H1 (cell line): ENCODE data around the gene CD3D. TPM values are rescaled to one million over a fixed set of nuclear protein-coding genes. Genes with fewer than 3 reads are reported as not detected.

Experiments
- CTCF ChIA-PET: fragments of 300-600 bp; sonication (Branson Sonifier 250); formaldehyde crosslinking; loops from one replicate; lab custom pipeline; 2021; ENCODE audit not compliant: partially characterized antibody; lab: Charles Lee
- POLR2A ChIA-PET: fragments of 300-600 bp; sonication (Branson Sonifier 250); formaldehyde crosslinking; loops from one replicate; lab custom pipeline; 2021; ENCODE audit warnings: inconsistent platforms; ENCODE audit not compliant: partially characterized antibody; lab: Charles Lee
- DNase-seq, 2 experiments: peaks; one replicate each; pipeline versions ENCODE4 v3.0.0 to v3.0.0-alpha.2; 2010 to 2022; ENCODE audit warnings: low spot score in 2 of 2, low read depth in 1 of 2, mixed read lengths in 1 of 2
- FAIRE-seq: peaks from 2 replicates; lab custom pipeline; 2011; peaks lifted over from hg19 to GRCh38; lab: Jason Lieb, UNC
- H2AFZ ChIP-seq: 2 replicates; pipeline ENCODE4 v1.8.1; 2012; ENCODE audit warnings: low read length, inconsistent platforms
- H2AK5ac ChIP-seq: 2 replicates; pipeline ENCODE4 v1.6.1; 2013; ENCODE audit warnings: low read depth, low read length
- H2BK120ac ChIP-seq: replicated peaks from 2 replicates; pipeline ENCODE3; 2013; ENCODE audit warnings: low read depth, low read length, inconsistent platforms
- H2BK12ac ChIP-seq: 2 replicates; pipeline ENCODE4 v1.6.1; 2013; ENCODE audit warnings: low read depth, low read length
- H2BK15ac ChIP-seq: 2 replicates; pipeline ENCODE4 v1.6.1; 2013; ENCODE audit warnings: low read length
- H2BK20ac ChIP-seq: 2 replicates; pipeline ENCODE4 v1.6.1; 2013; ENCODE audit warnings: low read length
- H2BK5ac ChIP-seq: 2 replicates; pipeline ENCODE4 v1.6.1; 2013; ENCODE audit warnings: low read depth, low read length
- H3K14ac ChIP-seq: 2 replicates; pipeline ENCODE4 v1.6.1; 2013; ENCODE audit warnings: inconsistent platforms; ENCODE audit not compliant: insufficient read length
- H3K18ac ChIP-seq: 2 replicates; pipeline ENCODE4 v1.6.1; 2013; ENCODE audit warnings: low read length; ENCODE audit errors: extremely low read depth
- H3K23ac ChIP-seq: 2 replicates; pipeline ENCODE4 v1.6.1; 2013; ENCODE audit warnings: inconsistent platforms; ENCODE audit not compliant: insufficient read length
- H3K23me2 ChIP-seq: 2 replicates; pipeline ENCODE4 v1.6.1; 2013; ENCODE audit warnings: low read depth, low read length
- H3K27ac ChIP-seq: 2 replicates; pipeline ENCODE4 v1.6.1; 2011; ENCODE audit warnings: low read depth, low read length, inconsistent platforms
- H3K27me3 ChIP-seq, 4 experiments: replicated peaks in 1 of 4; 1 replicate in 1 of 4; 2 replicates in 3 of 4; pipeline versions ENCODE4 v1.6.1 to v1.8.1; 2011 to 2013; ENCODE audit warnings: low read length in 3 of 4, mild to moderate bottlenecking in 3 of 4, inconsistent platforms in 2 of 4, mixed read lengths in 2 of 4, moderate library complexity in 1 of 4; ENCODE audit not compliant: control insufficient read depth in 3 of 4, insufficient read depth in 3 of 4; ENCODE audit errors: extremely low read depth in 1 of 4
- H3K36me3 ChIP-seq, 4 experiments: 2 replicates each; pipeline versions ENCODE4 v1.6.1 to v1.8.1; 2011 to 2013; ENCODE audit warnings: mild to moderate bottlenecking in 4 of 4, low read length in 3 of 4, moderate library complexity in 2 of 4, control low read depth in 1 of 4, inconsistent platforms in 1 of 4; ENCODE audit not compliant: insufficient read depth in 4 of 4, control insufficient read depth in 2 of 4
- H3K4ac ChIP-seq: replicated peaks from 2 replicates; pipeline ENCODE3; 2013; ENCODE audit warnings: low read length, low read depth, mixed read lengths, inconsistent platforms; ENCODE audit not compliant: insufficient read length
- H3K4me1 ChIP-seq, 4 experiments: replicated peaks in 1 of 4; 1 replicate in 1 of 4; 2 replicates in 3 of 4; pipeline versions ENCODE4 v1.6.1 to v1.8.1; 2011 to 2013; ENCODE audit warnings: low read length in 3 of 4, inconsistent platforms in 2 of 4, mixed read lengths in 1 of 4; ENCODE audit not compliant: insufficient read depth in 4 of 4, control insufficient read depth in 3 of 4
- H3K4me2 ChIP-seq, 2 experiments: 2 replicates each; pipeline versions ENCODE4 v1.6.1 to v1.8.1; 2011 to 2013; ENCODE audit warnings: low read depth in 2 of 2, low read length in 2 of 2, control low read depth in 1 of 2, inconsistent platforms in 1 of 2, mild to moderate bottlenecking in 1 of 2; ENCODE audit not compliant: insufficient read depth in 1 of 2
- H3K4me3 ChIP-seq, 4 experiments: fragments of 200-600, 300-600 bp in 1 of 4; sonication (generic), shearing (Covaris generic), sonication (Bioruptor Twin) in 1 of 4; 2 replicates each; pipeline versions ENCODE4 v1.5.1 to v1.8.1; 2011 to 2016; ENCODE audit warnings: low read length in 4 of 4, low read depth in 3 of 4, control low read depth in 2 of 4, inconsistent platforms in 2 of 4, mild to moderate bottlenecking in 2 of 4, mixed read lengths in 1 of 4, moderate library complexity in 1 of 4; ENCODE audit not compliant: insufficient read depth in 2 of 4; ENCODE audit errors: extremely low read depth in 1 of 4
- H3K56ac ChIP-seq: replicated peaks from 2 replicates; pipeline ENCODE3; 2013; ENCODE audit warnings: low read depth, mild to moderate bottlenecking, mixed read lengths, low read length, inconsistent platforms; ENCODE audit not compliant: insufficient read length
- H3K79me1 ChIP-seq: 2 replicates; pipeline ENCODE4 v1.6.1; 2013; ENCODE audit warnings: low read depth, low read length, control low read depth
- H3K79me2 ChIP-seq, 2 experiments: 2 replicates each; pipeline versions ENCODE4 v1.6.1 to v1.8.1; 2012 to 2013; ENCODE audit warnings: low read length in 2 of 2, mild to moderate bottlenecking in 2 of 2, inconsistent platforms in 1 of 2; ENCODE audit not compliant: insufficient read depth in 2 of 2, control insufficient read depth in 1 of 2
- H3K9ac ChIP-seq, 4 experiments: replicated peaks in 1 of 4; 1 replicate in 1 of 4; 2 replicates in 3 of 4; pipeline versions ENCODE4 v1.6.1 to v1.8.1; 2011 to 2013; ENCODE audit warnings: low read depth in 3 of 4, low read length in 3 of 4, control low read depth in 2 of 4, mild to moderate bottlenecking in 2 of 4, moderate library complexity in 2 of 4, inconsistent platforms in 1 of 4; ENCODE audit errors: extremely low read depth in 1 of 4
- H3K9me3 ChIP-seq, 2 experiments: 2 replicates each; pipeline versions ENCODE4 v1.6.1 to v1.8.1; 2012 to 2013; ENCODE audit warnings: mild to moderate bottlenecking in 2 of 2, moderate library complexity in 2 of 2, control low read depth in 1 of 2, inconsistent platforms in 1 of 2, low read depth in 1 of 2, low read length in 1 of 2, mixed read lengths in 1 of 2; ENCODE audit not compliant: insufficient read depth in 2 of 2
- H4K20me1 ChIP-seq, 2 experiments: replicated peaks in 1 of 2; 2 replicates each; pipeline versions ENCODE3 to v1.8.1; 2011 to 2013; ENCODE audit warnings: inconsistent platforms in 2 of 2, low read length in 2 of 2, mild to moderate bottlenecking in 1 of 2; ENCODE audit not compliant: insufficient read depth in 2 of 2, control insufficient read depth in 1 of 2
- H4K5ac ChIP-seq: 2 replicates; pipeline ENCODE4 v1.6.1; 2013; ENCODE audit warnings: low read length, low read depth, mixed read lengths, inconsistent platforms; ENCODE audit not compliant: insufficient read length
- H4K8ac ChIP-seq: 2 replicates; pipeline ENCODE4 v1.8.0; 2013; ENCODE audit warnings: mild to moderate bottlenecking, moderate library complexity, low read length, inconsistent platforms; ENCODE audit not compliant: insufficient read depth; ENCODE audit errors: extremely low read depth
- H4K91ac ChIP-seq: replicated peaks from 2 replicates; pipeline ENCODE3; 2013; ENCODE audit warnings: low read length, mixed read lengths, inconsistent platforms; ENCODE audit not compliant: insufficient read length
- ASH2L ChIP-seq: fragments of 200-600, 300-600 bp; sonication (generic); IDR thresholded peaks from one replicate; pipeline ENCODE4 v1.7.1; 2017; ENCODE audit warnings: low read length
- BCL11A ChIP-seq, 2 experiments: IDR thresholded peaks; one replicate each; pipeline ENCODE4 v1.6.1; 2011; ENCODE audit warnings: low read depth in 2 of 2, low read length in 2 of 2, mild to moderate bottlenecking in 2 of 2
- E2F6 ChIP-seq: IDR thresholded peaks from 2 replicates; pipeline ENCODE4 v1.6.1; 2012; ENCODE audit warnings: inconsistent platforms
- GABPA ChIP-seq: IDR thresholded peaks from 2 replicates; pipeline ENCODE4 v1.6.1; 2011; ENCODE audit warnings: mild to moderate bottlenecking, low read length, moderate library complexity, borderline replicate concordance; ENCODE audit not compliant: insufficient read depth
- KDM5A ChIP-seq: fragments of 200-600 bp; IDR thresholded peaks from 2 replicates; pipeline ENCODE4 v1.7.1; 2012; ENCODE audit warnings: mild to moderate bottlenecking, low read length, inconsistent platforms, mixed read lengths
- USF2 ChIP-seq: IDR thresholded peaks from 2 replicates; pipeline ENCODE4 v1.6.1; 2011; ENCODE audit warnings: low read length, improper control_type of control experiment
- WGBS, 2 experiments: shearing (Covaris generic) in 1 of 2; methylation state at CpG; one replicate each; pipeline versions ENCODE4 v1.1.6 to v1.1.7; 2013 to 2015; ENCODE audit warnings: low lambda C conversion rate in 2 of 2, mixed read lengths in 2 of 2, inconsistent platforms in 1 of 2, low coverage in 1 of 2, missing lambda C conversion rate in 1 of 2; ENCODE audit not compliant: insufficient replicate concordance in 2 of 2, insufficient coverage in 1 of 2, insufficient read length in 1 of 2; ENCODE audit errors: extremely low coverage in 1 of 2, missing lambda C conversion rate in 1 of 2; 5-methylcytosine and 5-hydroxymethylcytosine counted together
- polyA plus RNA-seq, 7 experiments: library from polyadenylated mRNA; depleted of rRNA in 3 of 7; stranded (reverse) in 5 of 7; unstranded in 2 of 7; fragments of >200 nt in 5 of 7; fragments of 200-250 nt in 2 of 7; gene quantifications; 1 replicate in 5 of 7; 2 replicates in 1 of 7; 4 replicates in 1 of 7; pipeline versions ENCODE4 v1.2.1 to v1.2.3, GENCODE V29; 2011 to 2013; ENCODE audit warnings: missing spikeins in 2 of 7, mixed read lengths in 2 of 7
- total RNA-seq: library from RNA; stranded (reverse); fragmentation: NEBNext Ultra II Directional; extraction: Animal tissue kit (Norgen Biotek cat#: 25700); gene quantifications from 2 replicates; pipeline ENCODE4 v1.2.1, GENCODE V29; 2021

CD3D gene
- total and polyA plus RNA-seq, 2 of the 8 experiments (the other 6 are each of a cell fraction or from before 2014, with no cell fraction given): not detected

- Histone ChIP-seq H3K27ac (no peak overlapping the region), H2BK5ac (no peak overlapping the region), H3K4me1 (no peaks in the 10 kb centered on the region), H3K79me2 (no peaks in the 10 kb centered on the region), H4K5ac (no peak overlapping the region), H3K9ac (no peak overlapping the region), H2BK12ac (no peak overlapping the region), H2AK5ac (no peak overlapping the region), H4K91ac (no peak overlapping the region), H2BK120ac (no peak overlapping the region), H2BK20ac (no peak overlapping the region), H3K79me1 (no peaks in the 10 kb centered on the region), H3K18ac (no peak overlapping the region), H3K4me2 (no peak overlapping the region), H3K23ac (no peak overlapping the region), H3K23me2 (no peaks in the 10 kb centered on the region), H4K8ac (no peak overlapping the region), H2AFZ (no peak overlapping the region), H3K14ac (no peak overlapping the region), H3K4ac (no peak overlapping the region), H4K20me1 (no peaks in the 10 kb centered on the region), H2BK15ac (no peak overlapping the region), H3K56ac (no peak overlapping the region), H3K27me3 (no peaks in the 10 kb centered on the region), H3K4me3 (no peak overlapping the region), H3K9me3 (no peaks in the 10 kb centered on the region), H3K36me3 (no peaks in the 10 kb centered on the region)
- TF ChIP-seq GABPA: no peak
- no peak for TF ChIP-seq USF2
- no peak for TF ChIP-seq BCL11A (IDR thresholded peaks at IDR 0.05; ENCODE audit: low read depth in 2 of 2, low read length in 2 of 2)
- no peak for TF ChIP-seq KDM5A
- TF ChIP-seq E2F6: no peak
- TF ChIP-seq ASH2L: no peak
- POLR2A ChIA-PET: interaction anchor here (0.7 kb wide), 1 partner anchor 49 kb away, joined by 3 read pairs; the partner anchor contains the start of gene MPZL3
- FAIRE-seq (no peak), DNase-seq (no peak)
- CTCF ChIA-PET: interaction anchor here (0.6 to 2.0 kb wide), 6 partner anchors 10 to 170 kb away, joined by 3 to 10 read pairs (median 3); no protein-coding TSS in a partner anchor
- WGBS, 2 experiments: 84% methylated on average over 8 of the region's 8 CpGs; no CpG with 5 or more reads in 1 of the 2 experiments
Measured at GRCh38 chr11:118301600-118302195, 40.8 kb downstream of the CD3D start.
